ENCODE data around the gene TMEM270. TPM values are rescaled to one million over a fixed set of nuclear protein-coding genes. Genes with fewer than 3 reads are reported as not detected.

The TMEM270 gene
- total RNA-seq, 4 donors from 2014 or later = not detected

DNA sequence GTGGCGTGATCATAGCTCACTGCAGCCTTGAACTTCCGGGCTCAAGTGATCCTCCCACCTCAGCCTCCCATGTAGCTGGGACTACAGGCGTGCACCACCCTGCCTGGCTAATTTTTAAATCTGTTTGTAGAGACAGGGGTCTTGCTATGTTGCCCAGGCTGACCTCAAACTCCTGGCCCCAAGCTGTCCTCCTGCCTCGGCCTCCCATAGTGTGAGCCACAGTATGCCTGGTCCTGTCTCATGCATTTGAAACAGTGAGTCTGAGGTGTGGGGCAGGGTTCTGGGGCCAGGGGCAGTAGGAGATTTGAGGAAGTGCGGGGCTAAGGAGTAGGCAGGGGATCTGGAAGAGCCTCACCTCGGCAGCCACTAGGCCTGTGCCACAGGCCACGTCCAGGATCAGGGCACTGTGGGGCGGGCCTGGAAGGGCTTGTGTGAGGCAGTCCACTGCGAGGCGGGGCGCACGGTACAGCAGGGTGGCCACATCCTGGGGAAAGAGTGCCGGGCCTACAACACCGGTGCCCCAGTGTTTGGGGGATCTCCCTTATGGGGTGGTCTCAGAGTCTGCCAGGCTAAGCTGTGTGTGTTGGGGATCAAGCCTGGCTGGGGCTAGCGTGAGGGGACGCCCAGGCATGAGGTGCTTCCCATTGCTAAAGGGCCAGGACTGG, 20.1 kb upstream of the TMEM270 start:
- TF ChIP-seq CTCF (IDR thresholded peaks at IDR 0.05 in 4 of 5, conservative IDR thresholded peaks at IDR 0.05 in 1 of 5) (no peak), POLR2A (IDR thresholded peaks at IDR 0.05) (no peak)
- no peak overlapping the region for H3K27ac ChIP-seq
- no peaks in the 10 kb centered on the region for H3K36me3 ChIP-seq
- no peaks in the 10 kb centered on the region for H3K9me3 ChIP-seq
- peaks cover 6 to 7% of the 10 kb centered on the region in 2 donors for H3K4me1 ChIP-seq
- no peak for DNase-seq
- ATAC-seq = no peak
- in situ Hi-C loops (cut with MboI; ENCODE audit: low sequenced_read_pairs in 4 of 4) (no loop called here), intact Hi-C loops (cut with DNase I; ENCODE audit: low total_unique reads) (loop anchor here (5.0 to 10.0 kb wide), 2 partner anchors 104 to 216 kb away; partner anchors contain the start of genes ABHD11 and MLXIPL)
- H3K4me3 ChIP-seq = no peak overlapping the region
- no peaks in the 10 kb centered on the region for H3K27me3 ChIP-seq

DNA sequence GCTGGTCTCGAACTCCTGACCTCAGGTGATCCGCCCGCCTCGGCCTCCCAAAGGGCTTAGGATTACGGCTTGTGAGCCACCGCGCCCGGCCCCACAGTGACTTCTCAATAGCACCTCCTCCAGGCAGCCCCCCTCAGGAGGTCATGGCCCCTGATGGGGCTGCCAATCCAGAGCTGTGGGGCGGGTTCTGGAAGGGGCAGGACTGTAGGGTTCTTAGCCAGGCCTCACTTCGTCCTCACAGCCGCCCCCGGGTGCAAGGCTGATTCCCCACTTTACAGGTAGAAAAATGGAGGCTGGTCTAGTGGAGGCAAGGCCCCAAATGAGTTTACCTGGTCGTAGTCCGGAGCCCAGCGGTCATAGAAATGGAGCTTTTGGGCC, 19.3 kb upstream of the TMEM270 start:
- H3K27ac ChIP-seq = peak overlapping the region; percentile 66 to 73 (median 66)
- intact Hi-C loops (cut with DNase I; ENCODE audit: low total_unique reads) = loop anchor here (5.0 to 10.0 kb wide), 2 partner anchors 104 to 217 kb away; partner anchors contain the start of genes ABHD11 and MLXIPL
- ATAC-seq = no peak

DNA sequence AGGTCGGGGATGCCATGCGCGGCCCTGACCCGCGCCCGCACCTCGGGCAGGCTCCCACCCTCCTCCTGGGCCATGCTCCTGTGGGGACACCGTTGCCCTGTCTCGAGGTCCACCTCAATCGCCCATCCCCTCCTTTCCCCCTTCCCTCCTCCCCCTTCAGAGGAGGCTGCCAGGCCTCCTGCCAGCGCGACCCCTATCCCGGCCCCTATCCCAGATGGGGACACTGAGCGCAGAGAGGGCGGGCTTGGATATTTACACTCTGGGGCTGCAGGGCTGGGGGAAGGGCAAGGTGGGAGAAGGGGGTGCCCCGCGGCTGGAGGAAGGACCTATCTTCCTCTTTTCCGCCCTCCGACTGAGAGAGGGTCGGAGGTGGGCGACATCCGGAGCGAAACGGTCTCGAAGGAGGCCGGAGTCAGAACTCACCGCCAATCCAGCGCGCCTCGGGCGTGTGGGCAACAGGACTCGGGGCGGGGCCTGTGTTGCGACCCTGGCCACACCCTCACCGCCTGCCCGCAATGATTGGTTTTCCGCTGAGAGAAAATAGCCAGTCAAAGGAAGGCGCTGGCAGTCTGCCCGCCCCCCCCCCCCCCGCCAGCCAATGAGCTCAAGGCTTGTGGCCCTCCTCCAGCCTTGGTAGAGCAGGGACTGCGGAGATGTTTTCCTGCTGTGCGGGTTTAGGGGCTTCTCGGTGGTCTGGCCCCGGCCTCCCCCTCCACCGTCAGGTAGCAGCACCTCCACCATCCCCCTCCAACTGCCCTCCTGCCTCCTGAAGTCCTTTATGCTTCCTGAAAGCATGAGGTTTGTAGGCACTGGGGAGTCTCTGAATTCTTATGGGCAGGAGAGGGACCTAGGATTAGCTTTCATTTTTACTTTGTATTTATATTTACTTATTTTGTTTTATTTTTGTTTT, 18.6 kb upstream of the TMEM270 start, which contains the start of gene METTL27:
Gene METTL27, minus strand, starts transcription at position 450 of the 910 bp plus-strand sequence. Its CDS starts 376 bp downstream, at position 74.
- Histone ChIP-seq H3K4me1 (peaks cover 6 to 7% of the 10 kb centered on the region in 2 donors), H3K36me3 (no peaks in the 10 kb centered on the region), H3K9me3 (no peaks in the 10 kb centered on the region), H3K4me3 (peak within 1 kb of the TSS; percentile 64 to 82 (median 72)), H3K27ac (peak within 1 kb of the TSS; percentile 66 to 73 (median 66)), H3K27me3 (no peaks in the 10 kb centered on the region)
- peak; percentile 91 to 92 for DNase-seq
- TF ChIP-seq CTCF (IDR thresholded peaks at IDR 0.05 in 4 of 5, conservative IDR thresholded peaks at IDR 0.05 in 1 of 5) (no peak), POLR2A (IDR thresholded peaks at IDR 0.05) (peak; percentile 51 to 63)
- intact Hi-C loops (cut with DNase I; ENCODE audit: low total_unique reads) (loop anchor here (5.0 to 10.0 kb wide), 2 partner anchors 105 to 218 kb away; partner anchors contain the start of genes ABHD11 and MLXIPL), in situ Hi-C loops (cut with MboI; ENCODE audit: low sequenced_read_pairs in 4 of 4) (no loop called here)
- peak; percentile 94 to 98 for ATAC-seq

More for the DNA sequence above, 19.3 kb upstream of the TMEM270 start:
- H3K36me3 ChIP-seq = no peaks in the 10 kb centered on the region
- H3K27me3 ChIP-seq = no peaks in the 10 kb centered on the region
- in situ Hi-C loops (cut with MboI; ENCODE audit: low sequenced_read_pairs in 4 of 4) = no loop called here
- H3K4me1 ChIP-seq = peaks cover 6 to 7% of the 10 kb centered on the region in 2 donors
- peak overlapping the region; percentile 64 to 82 (median 72) for H3K4me3 ChIP-seq
- no peaks in the 10 kb centered on the region for H3K9me3 ChIP-seq
- DNase-seq = no peak
- no peak for TF ChIP-seq CTCF (IDR thresholded peaks at IDR 0.05 in 4 of 5, conservative IDR thresholded peaks at IDR 0.05 in 1 of 5)
- TF ChIP-seq POLR2A (IDR thresholded peaks at IDR 0.05) = no peak

DNA sequence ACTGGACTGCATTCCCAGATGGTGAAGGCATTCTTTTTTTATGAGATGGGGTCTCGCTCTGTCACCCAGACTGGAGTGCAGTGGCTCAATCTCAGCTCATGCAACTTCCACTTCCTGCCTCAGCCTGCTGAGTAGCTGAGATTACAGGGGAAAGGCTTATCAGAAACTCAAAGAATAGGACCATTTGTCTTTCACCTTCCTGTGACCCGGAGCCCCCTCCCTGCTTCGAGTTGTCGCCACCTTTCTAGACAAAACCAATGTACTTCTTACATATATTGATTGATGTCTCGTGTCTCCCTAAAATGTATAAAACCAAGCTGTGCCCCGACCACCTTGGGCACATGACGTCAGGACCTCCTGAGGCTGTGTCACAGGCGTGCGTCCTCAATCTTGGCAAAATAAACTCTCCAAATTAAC, 16.8 kb upstream of the TMEM270 start:
- H3K4me1 ChIP-seq = peaks cover 6 to 7% of the 10 kb centered on the region in 2 donors
- in situ Hi-C loops (cut with MboI; ENCODE audit: low sequenced_read_pairs in 4 of 4) (no loop called here), intact Hi-C loops (cut with DNase I; ENCODE audit: low total_unique reads) (loop anchor here (5.0 to 10.0 kb wide), 2 partner anchors 107 to 219 kb away; partner anchors contain the start of genes ABHD11 and MLXIPL)
- H3K4me3 ChIP-seq = no peak overlapping the region
- ATAC-seq (no peak), DNase-seq (no peak)
- H3K36me3 ChIP-seq = no peaks in the 10 kb centered on the region
- no peaks in the 10 kb centered on the region for H3K9me3 ChIP-seq
- H3K27ac ChIP-seq = no peak overlapping the region
- TF ChIP-seq CTCF (IDR thresholded peaks at IDR 0.05 in 4 of 5, conservative IDR thresholded peaks at IDR 0.05 in 1 of 5) = no peak
- no peak for TF ChIP-seq POLR2A (IDR thresholded peaks at IDR 0.05)
- no peaks in the 10 kb centered on the region for H3K27me3 ChIP-seq

Data from gastrocnemius medialis (tissue), 4 donors.